ENCODE measurements around the gene ARHGAP40.

DNA sequence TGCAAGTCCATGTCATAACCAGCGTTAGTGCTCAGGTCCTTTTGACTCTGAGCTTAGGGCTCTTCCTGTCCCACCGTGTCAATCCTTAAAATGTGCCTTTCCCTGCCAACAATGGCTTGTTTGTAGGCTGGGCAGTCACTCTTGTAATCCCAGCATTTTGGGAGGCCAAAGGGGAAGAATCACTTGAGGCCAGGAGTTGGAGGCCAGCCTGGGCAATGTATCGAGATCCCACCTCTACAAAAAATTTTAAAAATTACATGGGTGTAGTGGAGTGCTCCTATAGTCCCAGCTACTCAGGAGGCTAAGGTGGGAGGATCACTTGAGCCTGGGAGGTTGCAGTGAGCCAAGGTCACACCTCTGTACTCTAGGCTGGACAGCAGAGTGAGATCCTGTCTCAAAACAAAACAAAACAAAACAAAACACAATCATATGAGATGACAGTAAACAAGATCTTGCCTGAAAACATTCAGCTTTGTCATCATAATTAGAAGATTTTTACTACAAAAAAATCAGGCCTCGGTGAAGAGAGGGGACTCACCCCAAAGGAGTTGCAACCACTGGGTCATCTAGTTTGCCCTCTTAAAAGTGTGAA, 70.2 kb downstream of the ARHGAP40 start:
- TF ChIP-seq, protein P1, sequence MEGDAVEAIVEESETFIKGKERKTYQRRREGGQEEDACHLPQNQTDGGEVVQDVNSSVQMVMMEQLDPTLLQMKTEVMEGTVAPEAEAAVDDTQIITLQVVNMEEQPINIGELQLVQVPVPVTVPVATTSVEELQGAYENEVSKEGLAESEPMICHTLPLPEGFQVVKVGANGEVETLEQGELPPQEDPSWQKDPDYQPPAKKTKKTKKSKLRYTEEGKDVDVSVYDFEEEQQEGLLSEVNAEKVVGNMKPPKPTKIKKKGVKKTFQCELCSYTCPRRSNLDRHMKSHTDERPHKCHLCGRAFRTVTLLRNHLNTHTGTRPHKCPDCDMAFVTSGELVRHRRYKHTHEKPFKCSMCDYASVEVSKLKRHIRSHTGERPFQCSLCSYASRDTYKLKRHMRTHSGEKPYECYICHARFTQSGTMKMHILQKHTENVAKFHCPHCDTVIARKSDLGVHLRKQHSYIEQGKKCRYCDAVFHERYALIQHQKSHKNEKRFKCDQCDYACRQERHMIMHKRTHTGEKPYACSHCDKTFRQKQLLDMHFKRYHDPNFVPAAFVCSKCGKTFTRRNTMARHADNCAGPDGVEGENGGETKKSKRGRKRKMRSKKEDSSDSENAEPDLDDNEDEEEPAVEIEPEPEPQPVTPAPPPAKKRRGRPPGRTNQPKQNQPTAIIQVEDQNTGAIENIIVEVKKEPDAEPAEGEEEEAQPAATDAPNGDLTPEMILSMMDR (IDR thresholded peaks at IDR 0.05; ENCODE audit: low read depth, low read length), result no peak
- no peak for TF ChIP-seq POLR2A (IDR thresholded peaks at IDR 0.05; ENCODE audit: extremely low read depth, insufficient read length)
- TF ChIP-seq, protein P2, sequence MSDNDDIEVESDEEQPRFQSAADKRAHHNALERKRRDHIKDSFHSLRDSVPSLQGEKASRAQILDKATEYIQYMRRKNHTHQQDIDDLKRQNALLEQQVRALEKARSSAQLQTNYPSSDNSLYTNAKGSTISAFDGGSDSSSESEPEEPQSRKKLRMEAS (IDR thresholded peaks at IDR 0.05; ENCODE audit: low read depth, low read length), result no peak

Measured in NB4 (cell line).